Brain pericyte (primary cell): ENCODE results near the gene RAD51B.
"Not testable (repeated sequence)": the region's sequence is repeated elsewhere in the genome, so short reads cannot be mapped to it uniquely, and the experiment has no call there.

Experiments used
- DNase-seq: peaks from one replicate; pipeline ENCODE4 v3.0.0-alpha.2; 2012; ENCODE audit warnings: low read depth, low spot score

The RAD51B gene

GRCh38 chr14:68695856-68696255 lies 876.3 kb downstream of the RAD51B start:
- no peak for DNase-seq

GRCh38 chr14:68696266-68696665 lies 876.7 kb downstream of the RAD51B start:
- DNase-seq, result no peak

DNA sequence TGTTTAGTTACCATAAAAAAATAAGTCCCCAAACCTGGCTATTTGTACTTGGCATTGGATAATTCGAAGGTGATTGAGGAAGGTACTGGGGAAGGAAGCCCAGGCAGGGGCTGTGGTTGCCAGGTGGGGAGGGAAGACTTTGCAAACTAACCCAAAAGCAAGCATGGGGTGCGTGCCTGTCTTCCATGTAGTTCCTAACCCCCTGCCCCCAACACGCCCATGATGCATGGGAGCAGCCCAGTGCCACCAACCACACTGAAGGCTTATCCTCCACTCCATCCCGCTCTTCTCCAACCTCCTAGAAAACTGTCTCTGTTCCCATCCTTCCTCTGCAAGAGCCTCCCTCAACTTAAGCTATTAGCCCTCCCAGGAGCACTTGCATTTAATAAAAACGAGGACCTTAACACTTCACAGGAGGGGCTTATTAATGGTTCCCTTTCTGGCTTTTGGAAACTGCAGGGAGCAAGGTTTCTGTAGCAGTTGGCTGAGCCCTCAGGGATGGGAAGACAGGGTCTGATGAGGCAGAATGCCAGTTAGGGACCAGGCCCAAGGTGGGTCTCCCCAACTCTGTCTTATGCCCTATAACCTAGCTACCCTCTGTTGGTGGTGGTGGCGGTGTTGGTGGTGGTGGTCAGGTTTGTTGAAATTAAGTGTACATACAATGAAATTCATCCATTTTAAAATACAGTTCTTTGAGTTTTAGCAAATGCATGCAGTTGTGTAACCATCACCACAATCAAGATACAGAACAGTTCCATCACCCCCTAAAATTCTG lies 877.3 kb downstream of the RAD51B start:
- no peak for DNase-seq

GRCh38 chr14:68698773-68699172 lies 879.2 kb downstream of the RAD51B start:
- not testable (repeated sequence) for DNase-seq

GRCh38 chr14:68701001-68701741 lies 881.6 kb downstream of the RAD51B start:
- no peak for DNase-seq

- DNase-seq, result no peak
Observed at GRCh38 chr14:68702135-68702534, 882.6 kb downstream of the RAD51B start.

DNA sequence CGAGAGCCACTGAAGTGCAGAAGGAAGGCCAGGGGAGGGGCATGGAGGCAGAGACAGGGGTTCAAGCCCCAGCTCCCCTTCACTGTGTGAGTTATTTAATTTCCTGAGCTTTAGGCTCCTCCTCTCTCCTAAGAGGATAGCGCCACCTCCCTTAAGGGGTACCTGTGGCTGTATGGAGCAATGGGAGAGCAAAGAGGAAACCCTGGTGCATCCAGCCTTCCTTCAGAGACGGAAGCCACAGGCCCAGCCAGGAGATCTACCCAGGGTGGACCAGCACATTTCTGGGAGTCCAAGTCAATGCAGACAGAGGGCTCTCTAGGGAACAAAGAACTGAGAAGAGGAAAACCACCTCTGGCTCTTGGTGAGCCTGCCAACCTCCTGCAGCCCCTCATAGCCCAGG lies 883.0 kb downstream of the RAD51B start:
- DNase-seq, result no peak

DNA sequence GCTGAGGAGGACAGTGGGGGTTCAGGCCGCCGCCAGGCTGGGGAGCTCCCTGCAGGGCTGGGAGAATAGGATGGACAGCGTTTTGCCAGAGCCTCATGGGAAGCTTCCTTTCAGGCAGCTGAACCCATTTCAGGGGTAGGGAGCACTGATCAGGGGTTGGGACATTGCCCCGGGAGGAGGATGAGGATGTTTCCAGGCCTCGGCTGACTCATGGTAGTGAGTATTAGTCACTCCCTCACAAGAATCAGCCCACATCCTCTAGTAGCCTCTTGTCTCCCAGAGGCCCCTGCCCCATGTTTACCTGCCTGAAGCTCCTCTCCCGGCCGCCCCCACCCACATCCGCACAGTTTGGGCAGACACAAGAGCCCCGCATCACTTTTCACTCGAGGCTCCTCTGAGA lies 883.5 kb downstream of the RAD51B start:
- DNase-seq, result no peak

DNA sequence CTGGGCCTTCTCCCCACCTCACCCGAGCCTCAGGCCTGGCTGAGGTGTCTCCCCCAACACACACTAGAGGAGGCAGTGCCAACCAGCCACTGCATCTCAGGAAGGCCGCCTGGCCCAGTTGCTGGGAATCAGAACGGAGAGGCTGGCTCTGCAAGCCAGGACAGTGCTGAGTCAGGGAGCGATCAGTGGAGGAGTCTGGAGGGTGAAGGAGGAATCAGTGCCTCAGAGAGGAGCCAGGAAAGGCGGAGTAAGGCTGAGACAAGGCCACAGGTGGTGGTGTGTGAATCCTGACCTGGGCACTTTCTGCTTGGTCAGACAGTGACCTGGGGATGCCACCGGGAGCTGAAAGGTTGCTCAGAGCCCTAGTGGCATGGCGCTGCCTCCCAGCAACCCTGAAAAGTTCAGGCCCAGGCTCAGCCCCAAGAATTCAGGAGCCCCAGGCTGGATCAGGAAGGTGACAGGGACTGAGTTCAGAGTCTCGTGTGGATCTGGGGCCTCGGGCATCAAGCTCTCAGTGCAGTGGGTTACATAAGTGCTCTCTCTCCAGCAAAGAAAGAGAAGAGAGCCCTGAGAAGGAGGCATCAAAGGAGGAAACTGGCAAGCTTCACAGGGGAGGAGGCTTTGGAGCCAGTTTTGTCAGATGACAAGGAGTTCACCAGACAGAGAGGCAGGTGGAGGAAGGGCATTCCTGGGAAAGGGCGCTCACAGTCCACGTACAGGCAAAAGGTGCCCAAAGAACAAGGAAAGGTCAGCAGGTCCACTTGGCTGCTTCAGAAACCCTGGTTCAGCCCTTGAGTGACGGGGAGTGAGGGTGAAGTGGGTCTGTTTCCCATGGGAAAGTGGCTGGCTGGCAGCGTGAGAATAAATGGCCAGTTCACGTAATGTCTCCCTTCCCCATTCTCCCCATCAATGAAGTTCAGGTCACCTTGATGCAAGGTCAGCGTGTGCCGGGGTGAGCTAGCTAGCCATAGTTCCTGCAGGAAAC lies 885.4 kb downstream of the RAD51B start:
- no peak for DNase-seq

DNA sequence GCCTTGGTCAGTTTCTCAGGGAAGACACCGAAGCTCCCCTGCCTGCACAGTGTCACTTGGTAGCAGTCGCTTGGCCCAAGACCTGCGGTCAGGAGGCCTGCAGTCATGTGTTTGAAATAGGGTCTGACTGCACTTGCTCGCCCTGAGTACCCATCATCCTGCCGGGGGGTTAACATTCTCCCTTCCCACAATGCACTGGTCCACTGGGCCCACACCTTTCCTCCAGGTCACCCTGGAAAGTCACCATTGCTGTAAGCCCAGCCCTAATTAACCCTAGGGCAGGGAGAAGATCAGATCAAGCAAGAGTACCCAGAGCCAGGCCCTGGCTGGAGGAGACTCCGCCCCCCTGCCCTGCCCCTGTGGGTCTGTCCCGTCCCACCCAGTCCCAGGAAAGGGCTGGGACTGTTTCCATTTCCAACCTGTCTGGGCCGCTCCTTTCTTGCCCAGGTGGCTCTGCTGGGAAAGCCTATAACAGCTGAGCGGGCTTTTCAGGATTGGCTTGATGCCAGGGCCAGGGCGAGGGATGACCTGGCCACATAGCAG lies 886.2 kb downstream of the RAD51B start:
- DNase-seq, result no peak

DNA sequence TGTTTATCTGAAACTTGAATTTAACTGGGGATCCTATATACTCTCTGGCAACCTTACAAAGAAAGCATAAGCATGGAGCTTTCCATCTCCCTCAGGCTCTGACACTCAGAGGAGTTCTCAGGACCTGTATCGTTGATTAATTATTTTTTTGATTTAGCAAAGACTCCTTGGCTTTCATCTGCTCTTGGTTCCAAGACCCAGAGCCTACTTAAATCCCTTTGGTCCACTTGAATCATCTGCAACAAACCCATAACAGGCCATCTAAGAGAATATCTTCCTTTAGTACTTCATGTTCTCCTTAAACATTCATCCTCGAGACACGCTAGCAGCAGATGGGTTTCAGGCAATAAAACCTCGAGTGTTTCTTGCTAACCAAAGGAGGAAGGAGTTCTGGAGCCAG lies 887.9 kb downstream of the RAD51B start:
- DNase-seq, result no peak

DNA sequence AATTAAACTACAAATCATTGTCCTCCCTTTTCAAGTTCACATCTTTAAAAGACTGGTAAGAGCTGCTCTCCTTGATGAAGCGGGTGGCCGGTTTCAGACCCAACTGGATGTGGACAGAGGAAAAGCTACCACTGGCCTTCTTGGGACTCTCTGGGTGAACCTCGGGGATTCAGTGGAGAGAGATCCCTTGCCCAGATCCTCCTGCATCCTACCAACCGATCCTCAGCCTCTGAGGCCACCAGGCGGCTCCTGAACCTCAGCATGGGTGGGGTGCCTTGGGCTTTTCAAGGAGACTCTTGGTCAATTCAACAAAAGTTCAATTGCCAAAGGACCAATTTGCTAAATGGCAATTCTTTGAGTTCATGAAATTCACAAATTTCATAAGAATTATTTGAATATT lies 888.8 kb downstream of the RAD51B start:
- DNase-seq, result no peak

- no peak for DNase-seq
Observed at GRCh38 chr14:68709007-68709406, 889.4 kb downstream of the RAD51B start.

DNA sequence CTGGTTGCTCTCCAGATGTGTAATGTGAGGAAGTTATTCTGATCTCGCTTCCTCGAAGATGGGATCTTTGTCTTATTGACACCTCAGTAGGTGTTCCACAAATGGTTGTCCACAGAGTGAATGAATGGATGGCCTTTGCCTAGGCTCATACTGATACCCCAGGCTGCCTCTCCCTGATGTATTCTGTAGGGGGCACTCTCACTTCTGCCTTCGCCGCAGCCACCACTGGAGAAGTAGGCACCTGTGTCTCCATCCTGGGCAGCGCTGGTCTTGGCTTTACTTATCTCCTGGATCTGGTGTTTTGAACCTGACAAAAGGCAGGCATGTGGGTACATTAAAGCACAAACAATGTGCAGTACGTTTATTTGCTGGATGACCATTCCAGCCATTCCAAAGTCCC lies 891.2 kb downstream of the RAD51B start:
- DNase-seq, result no peak

DNA sequence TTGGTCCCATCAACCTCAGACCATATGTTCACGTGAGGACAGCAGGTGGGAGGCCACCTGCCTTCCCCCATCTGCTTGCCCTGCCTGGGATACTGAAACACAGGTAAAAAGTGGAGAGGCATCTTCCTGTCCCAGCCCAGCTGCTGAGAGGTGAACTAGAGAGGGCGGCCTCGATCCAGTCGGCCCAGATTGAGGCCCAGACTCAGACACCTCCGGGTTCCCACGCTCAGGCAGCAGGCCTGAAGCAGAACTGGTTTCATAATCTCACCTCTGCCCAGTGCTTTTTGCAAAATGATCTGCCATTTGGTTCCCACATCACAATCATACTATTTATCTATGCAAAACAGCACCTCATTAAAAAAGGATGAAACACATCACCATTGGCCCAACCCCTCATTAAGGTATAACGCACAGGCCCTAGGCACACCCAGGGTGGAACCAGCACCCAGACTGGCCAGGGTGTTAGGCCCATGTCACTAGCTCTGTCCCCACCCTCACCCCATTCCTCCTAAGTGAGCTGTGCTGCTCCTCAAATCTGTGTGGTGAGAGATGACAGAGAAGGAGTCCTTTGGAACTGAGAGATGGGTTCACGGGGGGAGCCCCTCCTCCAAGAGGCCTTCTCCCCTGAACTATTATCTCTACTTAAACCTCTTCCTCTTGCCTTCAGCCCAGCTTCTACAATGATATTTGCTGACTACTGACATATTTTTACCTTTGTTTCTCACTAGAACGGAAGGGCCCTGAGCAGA lies 892.2 kb downstream of the RAD51B start:
- no peak for DNase-seq

DNA sequence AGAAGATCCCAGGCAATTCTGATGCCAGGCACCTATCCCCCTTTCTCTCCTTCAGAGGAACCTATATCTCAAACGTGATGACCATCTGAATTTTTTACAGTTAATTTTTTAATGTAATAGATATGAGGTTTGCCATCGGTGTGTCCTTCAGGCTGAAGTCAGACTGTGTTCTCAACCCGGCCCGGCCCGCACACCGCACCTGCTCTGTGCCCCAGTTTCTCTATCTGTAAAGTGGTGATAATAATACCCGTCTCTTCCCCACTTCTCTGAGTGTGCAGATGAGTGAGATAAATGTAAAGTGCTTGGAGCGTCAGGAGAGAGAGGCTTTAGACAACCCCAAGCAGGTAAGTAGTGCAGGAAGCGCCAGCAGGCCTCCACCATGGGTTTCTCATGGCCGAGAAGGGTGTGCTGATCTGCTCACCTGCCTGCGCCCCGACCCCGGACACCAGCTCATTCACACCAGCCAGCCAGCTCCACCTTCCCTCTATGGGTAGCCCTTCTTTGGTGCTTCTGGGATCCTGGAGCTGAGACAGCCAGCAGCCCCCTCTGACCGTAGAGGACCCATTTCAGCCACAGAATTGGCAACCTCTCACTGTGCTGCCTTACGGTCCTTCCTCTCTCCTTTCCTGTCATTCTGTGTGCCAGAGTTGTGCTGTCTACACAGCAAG lies 893.3 kb downstream of the RAD51B start:
- DNase-seq, result no peak

DNA sequence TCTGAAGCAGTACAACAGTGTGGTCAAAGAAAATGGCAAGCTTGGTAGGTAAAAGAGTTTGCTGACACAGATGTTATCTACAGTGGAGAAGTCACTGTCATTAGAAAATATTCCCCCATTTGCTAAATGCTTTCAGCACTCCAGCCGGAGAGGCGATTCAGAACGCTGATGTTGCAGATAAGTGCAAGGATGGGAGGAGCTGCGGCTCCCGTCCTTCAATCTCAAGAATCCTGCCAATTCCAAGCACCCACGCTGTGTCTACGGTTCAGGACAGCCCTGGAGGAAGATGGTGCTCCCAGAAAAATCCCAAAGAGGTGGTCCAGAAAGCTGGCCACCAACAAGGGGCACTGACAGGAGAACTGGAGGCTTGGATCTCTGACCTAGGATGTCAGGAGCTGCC lies 894.2 kb downstream of the RAD51B start:
- no peak for DNase-seq

DNA sequence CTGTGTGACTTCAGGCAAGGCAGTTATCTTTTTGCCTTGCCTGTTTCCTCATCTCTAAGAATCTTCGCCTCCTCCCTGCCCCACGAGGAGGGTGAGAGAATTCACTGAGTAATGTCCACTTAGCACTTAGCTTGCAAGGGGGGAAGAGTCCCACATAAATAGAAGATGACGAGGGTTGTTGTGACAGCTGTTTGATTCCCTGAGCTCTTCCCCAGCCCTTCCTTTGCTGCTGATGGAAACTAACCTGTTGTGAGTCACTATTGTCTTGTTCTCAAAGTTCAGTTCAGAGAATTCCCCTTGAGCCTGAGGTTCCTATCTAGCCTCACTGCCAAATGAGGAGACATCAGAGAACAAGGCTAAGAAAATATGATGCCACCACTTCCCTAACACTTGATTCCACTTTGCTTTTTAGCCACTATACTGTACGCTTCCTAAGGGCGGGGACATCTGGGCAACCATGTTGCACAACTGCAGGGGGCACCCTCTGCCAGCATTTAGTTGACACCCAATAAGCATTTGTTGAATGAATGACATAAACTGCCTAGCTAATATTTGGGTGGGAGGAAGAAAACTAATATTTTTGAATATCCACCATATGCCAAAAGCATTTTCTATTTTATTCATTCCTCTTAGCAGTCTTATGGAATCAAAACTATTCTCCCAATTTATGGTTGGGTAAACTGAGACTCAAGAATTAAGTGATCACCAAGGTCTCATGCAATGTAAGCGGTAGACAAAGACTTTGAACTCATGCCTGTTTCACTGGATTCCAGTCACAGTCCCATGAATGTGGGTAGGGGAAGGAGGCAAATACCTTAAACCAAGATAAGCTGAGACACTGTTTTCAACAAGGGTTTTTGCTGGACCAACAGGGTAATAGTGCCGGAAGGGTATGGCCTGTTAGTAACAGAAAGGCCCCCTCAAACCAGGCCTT lies 895.7 kb downstream of the RAD51B start:
- DNase-seq, result peak; percentile 78

DNA sequence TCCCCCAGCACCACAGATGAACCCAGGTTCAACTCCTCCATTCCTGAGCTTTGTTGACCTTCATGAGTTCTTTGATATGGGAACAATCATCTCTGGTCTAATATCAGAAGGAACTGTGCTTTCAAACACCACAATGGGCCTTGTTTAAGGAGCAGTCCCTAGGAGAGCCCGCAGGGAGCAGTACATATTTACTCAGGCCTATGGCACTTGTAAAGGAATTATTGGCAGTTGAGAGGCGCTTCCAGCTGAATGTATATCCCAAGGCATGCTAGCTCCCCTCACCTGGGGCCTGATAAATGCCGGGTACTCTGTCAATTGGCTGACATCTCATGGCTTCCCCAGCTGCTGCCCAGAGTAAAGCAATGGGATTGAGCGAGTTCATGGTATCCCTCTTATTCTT lies 897.1 kb downstream of the RAD51B start:
- DNase-seq, result no peak
